ENCODE measurements around the gene MAML2. TPM values are rescaled to one million over a fixed set of nuclear protein-coding genes. Genes with fewer than 3 reads are reported as not detected.

Gene MAML2
- total and polyA plus RNA-seq, 2 of the 8 experiments (the other 6 are each of a cell fraction or from before 2014, with no cell fraction given): 3.8 to 6.6 TPM

DNA sequence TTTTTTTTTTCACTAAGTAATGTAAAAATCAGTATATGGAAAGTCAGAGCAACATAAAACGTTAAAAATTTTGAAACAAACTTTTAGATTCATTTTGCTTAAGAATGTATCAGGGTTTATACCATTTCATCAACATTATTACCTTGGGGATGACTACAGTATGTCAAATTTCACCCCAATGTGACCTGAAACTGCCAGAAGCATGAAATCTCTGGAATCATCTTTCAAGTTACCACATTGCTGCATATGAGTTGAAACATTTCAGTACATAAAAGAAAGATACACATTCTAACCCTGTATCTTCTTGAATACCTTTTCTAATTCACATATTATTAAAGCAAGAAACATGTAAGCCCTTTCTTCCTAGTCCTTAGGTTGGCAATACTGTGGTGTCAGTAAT, 32.8 kb downstream of the MAML2 start:
- DNase-seq (ENCODE audit: low read depth in 1 of 2, low spot score in 2 of 2) (no peak), FAIRE-seq (no peak)
- H3K18ac ChIP-seq (ENCODE audit: extremely low read depth, low read length): no peak overlapping the region
- H3K23me2 ChIP-seq (ENCODE audit: low read depth, low read length): no peaks in the 10 kb centered on the region
- ChIA-PET POLR2A (ENCODE audit: partially characterized antibody) (interaction anchor here (0.6 kb wide), 1 partner anchor 49 kb away, joined by 3 read pairs; no protein-coding TSS in a partner anchor), CTCF (ENCODE audit: partially characterized antibody) (interaction anchor here (0.8 to 2.0 kb wide), 6 partner anchors 12 to 257 kb away, joined by 3 to 9 read pairs (median 4); partner anchors contain the start of gene MAML2)
- no peak overlapping the region for H4K91ac ChIP-seq (replicated peaks; ENCODE audit: insufficient read length, low read length)
- no peak overlapping the region for H3K4me3 ChIP-seq (ENCODE audit: extremely low read depth in 1 of 4, insufficient read depth in 2 of 4, low read depth in 3 of 4, low read length in 4 of 4)
- H3K4me2 ChIP-seq (ENCODE audit: insufficient read depth in 1 of 2, low read depth in 2 of 2, low read length in 2 of 2): no peak overlapping the region
- TF ChIP-seq RBBP5 (IDR thresholded peaks at IDR 0.05; ENCODE audit: borderline replicate concordance, low read depth, low read length) (no peak), CBX8 (IDR thresholded peaks at IDR 0.05; ENCODE audit: borderline replicate concordance, low read depth, low read length) (no peak)
- peaks cover 0 to 17% (median 10%) of the 10 kb centered on the region in 4 experiments; a peak in 4 of 7 replicates for H3K4me1 ChIP-seq (replicated peaks in 1 of 4; ENCODE audit: control insufficient read depth in 3 of 4, insufficient read depth in 4 of 4, low read length in 3 of 4)
- H3K4ac ChIP-seq (replicated peaks; ENCODE audit: insufficient read length, low read depth, low read length): no peak overlapping the region
- no peaks in the 10 kb centered on the region for H3K27me3 ChIP-seq (replicated peaks in 1 of 4; ENCODE audit: control insufficient read depth in 3 of 4, extremely low read depth in 1 of 4, insufficient read depth in 3 of 4, low read length in 3 of 4)
- H3K14ac ChIP-seq (ENCODE audit: insufficient read length): no peak overlapping the region
- H2BK12ac ChIP-seq (ENCODE audit: low read depth, low read length): no peak overlapping the region
- H2BK120ac ChIP-seq (replicated peaks; ENCODE audit: low read depth, low read length): no peak overlapping the region
- no peak overlapping the region for H3K23ac ChIP-seq (ENCODE audit: insufficient read length)
- H3K36me3 ChIP-seq (ENCODE audit: control insufficient read depth in 2 of 4, insufficient read depth in 4 of 4, low read length in 3 of 4): no peaks in the 10 kb centered on the region
- no peak overlapping the region for H3K56ac ChIP-seq (replicated peaks; ENCODE audit: insufficient read length, low read depth, low read length)
- no peak overlapping the region for H4K5ac ChIP-seq (ENCODE audit: insufficient read length, low read depth, low read length)
- H2AK5ac ChIP-seq (ENCODE audit: low read depth, low read length): no peak overlapping the region
- H2AFZ ChIP-seq (ENCODE audit: low read length): no peak overlapping the region
- no peaks in the 10 kb centered on the region for H4K20me1 ChIP-seq (replicated peaks in 1 of 2; ENCODE audit: control insufficient read depth in 1 of 2, insufficient read depth in 2 of 2, low read length in 2 of 2)
- no peak overlapping the region for H2BK20ac ChIP-seq (ENCODE audit: low read length)
- no peaks in the 10 kb centered on the region; the same call in 1 of the 2 replicates for H3K79me1 ChIP-seq (ENCODE audit: low read depth, low read length)
- no peak overlapping the region for H3K9ac ChIP-seq (replicated peaks in 1 of 4; ENCODE audit: extremely low read depth in 1 of 4, low read depth in 3 of 4, low read length in 3 of 4)
- H4K8ac ChIP-seq (ENCODE audit: extremely low read depth, insufficient read depth, low read length): no peak overlapping the region
- H3K27ac ChIP-seq (ENCODE audit: low read depth, low read length): no peak overlapping the region
- no peaks in the 10 kb centered on the region for H3K9me3 ChIP-seq (ENCODE audit: insufficient read depth in 2 of 2, low read depth in 1 of 2, low read length in 1 of 2)
- no peaks in the 10 kb centered on the region for H3K79me2 ChIP-seq (ENCODE audit: control insufficient read depth in 1 of 2, insufficient read depth in 2 of 2, low read length in 2 of 2)
- H2BK5ac ChIP-seq (ENCODE audit: low read depth, low read length): no peak overlapping the region
- H2BK15ac ChIP-seq (ENCODE audit: low read length): no peak overlapping the region
- 87% methylated on average over 1 of the region's 1 CpG; no CpG with 5 or more reads in 1 of the 2 experiments for WGBS, 2 experiments (ENCODE audit: extremely low coverage in 1 of 2, insufficient coverage in 1 of 2, insufficient read length in 1 of 2, insufficient replicate concordance in 2 of 2, low coverage in 1 of 2, low lambda C conversion rate in 2 of 2, missing lambda C conversion rate in 1 of 2)
